Activated T-helper 1 cell treated with Interleukin-2 at 50 U/mL for 16 hours (primary cell): ENCODE data around the gene CDKL2.
A peak's percentile ranks its signal among the peaks of the same experiment; 100 is the strongest.
"Not testable (repeated sequence)": the region's sequence is repeated elsewhere in the genome, so short reads cannot be mapped to it uniquely, and the experiment has no call there.

Experiments used
- DNase-seq: peaks from one replicate; pipeline ENCODE4 v3.0.0-alpha.2; 2020; ENCODE audit warnings: low read depth

CDKL2 gene

DNA sequence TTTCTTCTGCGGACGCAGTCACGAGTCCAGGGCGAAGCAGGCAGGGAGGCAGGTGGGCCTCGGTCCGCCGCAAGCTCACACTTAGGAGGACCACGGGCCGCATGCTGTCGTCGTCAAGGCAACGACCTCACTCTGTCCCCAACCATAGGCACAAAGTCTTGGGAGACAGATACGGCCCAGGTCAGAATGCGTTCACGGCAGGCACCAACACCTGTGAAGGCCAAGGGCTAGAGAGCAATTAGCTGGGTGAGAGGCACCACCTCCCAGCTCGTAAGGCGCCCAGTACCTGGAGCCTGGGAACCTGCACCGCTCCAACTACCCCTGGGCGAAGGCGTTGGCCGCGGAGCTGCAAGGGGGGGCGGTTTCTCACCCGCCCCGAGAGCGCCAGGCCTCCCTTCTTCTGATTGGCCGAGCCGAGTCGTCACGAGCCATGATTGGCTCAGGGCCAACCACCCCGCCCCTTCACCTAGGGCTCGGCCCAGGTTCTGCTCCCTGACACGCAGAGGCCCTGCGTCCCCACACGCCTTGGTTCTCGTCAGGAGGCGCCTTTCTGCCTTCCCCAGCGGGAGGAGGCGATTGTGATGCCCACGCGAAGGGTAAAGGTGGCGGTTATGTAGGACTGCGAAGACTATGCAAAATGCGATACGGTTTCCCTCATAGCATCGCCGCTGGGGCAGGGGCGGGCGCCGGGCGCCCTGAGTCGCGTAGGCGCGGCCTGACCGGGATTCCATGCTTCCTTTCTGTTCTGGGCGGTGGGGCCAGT is at the start of gene CDKL2:
Gene CDKL2, minus strand, starts transcription at position 355 of the 763 bp plus-strand sequence. CDS start 4,540 bp downstream, outside the sequence.
- DNase-seq: peak; percentile 87

- no peak for DNase-seq
These were observed 48.6 kb upstream of the CDKL2 start for GRCh38 chr4:75678965-75679364.

GRCh38 chr4:75678473-75678872 is 48.1 kb upstream of the CDKL2 start:
- no peak for DNase-seq

- DNase-seq: no peak
These were observed 44.7 kb upstream of the CDKL2 start for GRCh38 chr4:75675004-75675531.

GRCh38 chr4:75673959-75674328 is 43.6 kb upstream of the CDKL2 start:
- DNase-seq: no peak

GRCh38 chr4:75673027-75673958 is 43.0 kb upstream of the CDKL2 start, which contains the start of gene G3BP2:
Gene G3BP2 (minus strand): TSS chr4:75673411. CDS start chr4:75662025, 11,386 bp downstream.
- DNase-seq: peak; percentile 95

DNA sequence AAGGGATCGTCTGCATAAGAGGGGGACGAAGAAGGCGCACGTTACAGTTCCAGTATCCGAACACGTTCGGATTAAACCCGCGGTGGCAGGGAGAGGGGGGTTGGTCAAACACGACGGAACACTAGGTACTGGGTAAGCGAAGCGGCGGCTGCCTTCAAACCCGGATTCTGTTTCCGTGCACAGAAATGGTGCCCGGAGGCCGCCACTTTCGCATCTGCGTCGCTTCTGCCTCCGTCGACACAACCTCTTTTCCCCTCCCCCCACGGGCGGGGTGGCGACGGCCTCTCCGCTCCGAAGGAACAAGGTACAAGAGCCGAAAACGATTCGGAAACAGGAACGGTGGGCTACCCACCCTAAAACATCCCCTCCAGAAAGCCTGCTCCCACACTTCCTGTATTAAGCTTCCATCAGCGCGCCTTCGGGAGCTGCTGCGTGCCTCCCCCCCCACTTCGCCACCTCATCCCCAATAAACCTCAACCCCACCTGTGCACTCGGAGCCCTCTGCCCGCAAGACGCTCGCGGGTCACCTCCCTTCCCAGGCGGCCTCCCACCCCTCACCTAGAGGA is 42.2 kb upstream of the CDKL2 start:
- DNase-seq: peak; percentile 66

GRCh38 chr4:75671802-75672421 is 41.6 kb upstream of the CDKL2 start:
- DNase-seq: no peak

- no peak for DNase-seq
These were observed 38.3 kb upstream of the CDKL2 start for GRCh38 chr4:75668596-75668995.

DNA sequence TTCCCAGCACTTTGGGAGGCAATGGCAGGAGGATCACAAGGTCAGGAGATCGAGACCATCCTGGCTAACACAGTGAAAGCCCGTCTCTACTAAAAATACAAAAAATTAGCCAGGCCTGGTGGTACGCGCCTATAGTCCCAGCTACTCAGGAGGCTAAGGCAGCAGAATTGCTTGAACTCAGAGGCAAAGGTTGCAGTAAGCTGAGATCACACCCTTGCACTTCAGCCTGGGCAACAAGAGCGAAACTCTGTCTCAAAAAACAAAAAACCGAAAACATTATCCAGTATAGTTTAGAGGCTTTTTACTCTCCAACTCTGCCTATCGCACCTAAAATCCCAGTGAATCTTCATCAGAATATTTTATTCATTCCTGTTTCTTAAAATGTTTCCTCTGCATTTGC is 37.3 kb upstream of the CDKL2 start:
- DNase-seq: not testable (repeated sequence)

DNA sequence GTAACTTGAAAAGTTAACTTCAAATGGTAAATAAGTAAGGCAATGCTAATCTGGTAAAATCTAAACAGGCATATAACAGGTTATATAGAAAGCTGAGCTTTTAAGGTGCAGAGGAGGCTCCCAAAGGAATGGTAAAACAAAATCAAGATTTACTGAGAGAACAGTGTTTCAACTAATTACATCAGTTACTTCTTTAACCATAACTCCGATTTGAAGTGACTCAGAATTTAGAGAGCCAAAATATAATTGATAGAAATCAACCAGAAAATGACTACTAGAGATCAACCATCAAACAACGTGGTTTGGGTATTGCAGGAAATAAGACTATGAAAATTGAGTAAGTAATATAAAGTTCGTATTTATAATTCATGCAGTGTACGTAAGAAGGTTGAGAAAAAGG is 36.0 kb upstream of the CDKL2 start:
- no peak for DNase-seq

DNA sequence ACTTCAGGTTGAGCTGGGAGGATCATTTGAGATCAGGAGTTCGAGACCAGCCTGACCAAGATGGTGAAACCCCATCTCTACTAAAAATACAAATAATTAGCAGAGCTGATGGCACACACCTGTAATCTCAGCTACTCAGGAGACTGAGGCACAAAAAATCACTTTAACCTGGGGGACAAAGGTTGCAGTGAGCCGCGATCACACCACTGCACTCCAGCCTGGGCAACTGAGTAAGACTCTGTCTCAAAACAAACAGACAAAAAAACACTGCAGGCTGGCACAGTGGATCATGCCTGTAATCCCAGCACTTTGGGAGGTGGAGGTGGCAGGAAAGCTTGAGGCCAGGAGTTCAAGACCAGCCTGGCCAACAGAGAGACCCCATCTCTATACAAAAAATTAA is 34.3 kb upstream of the CDKL2 start:
- DNase-seq: not testable (repeated sequence)

DNA sequence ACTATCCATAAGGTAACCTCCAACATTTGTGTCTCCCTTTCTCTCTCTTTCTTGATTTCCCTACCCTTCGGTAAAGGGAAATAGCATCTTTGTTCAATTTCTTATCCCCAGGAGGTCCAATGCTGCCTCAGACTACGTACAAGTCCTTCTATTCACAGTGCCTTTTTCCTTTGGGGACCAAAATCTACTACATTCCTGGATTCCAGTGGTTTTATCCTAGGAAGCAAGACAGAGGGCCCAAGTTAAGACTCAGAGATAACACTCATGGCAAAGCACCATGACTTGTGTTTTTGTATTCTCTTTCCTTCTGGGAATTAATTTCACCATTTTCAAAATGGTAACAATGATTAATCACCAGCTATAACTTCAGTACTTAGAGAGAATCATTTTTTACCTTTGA is 32.3 kb upstream of the CDKL2 start:
- DNase-seq: no peak

- no peak for DNase-seq
These were observed 30.2 kb upstream of the CDKL2 start for GRCh38 chr4:75660491-75660890.

DNA sequence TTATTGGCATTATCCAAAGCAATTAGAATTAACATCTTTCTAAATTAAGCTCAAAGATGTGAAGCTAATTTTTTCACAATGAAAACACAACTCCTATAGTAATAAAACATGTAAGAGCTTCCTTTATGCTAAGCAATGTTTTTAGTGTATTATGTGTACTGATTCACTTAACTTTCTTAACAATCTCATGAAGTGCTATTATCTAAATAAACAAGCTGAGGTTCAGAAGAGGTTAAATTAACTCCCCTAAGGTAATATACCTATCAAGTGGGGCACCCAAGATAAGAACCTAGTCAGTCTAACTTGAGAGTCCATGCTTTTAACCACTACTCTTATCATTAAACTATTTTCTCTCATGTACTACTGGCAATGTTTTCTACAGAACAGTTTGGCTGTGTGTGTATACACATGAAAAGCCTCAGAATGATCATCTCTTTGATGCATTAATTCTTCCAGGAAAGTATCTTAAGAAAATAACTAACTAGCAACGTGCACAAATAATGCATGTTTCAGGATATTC is 29.2 kb upstream of the CDKL2 start:
- DNase-seq: no peak

DNA sequence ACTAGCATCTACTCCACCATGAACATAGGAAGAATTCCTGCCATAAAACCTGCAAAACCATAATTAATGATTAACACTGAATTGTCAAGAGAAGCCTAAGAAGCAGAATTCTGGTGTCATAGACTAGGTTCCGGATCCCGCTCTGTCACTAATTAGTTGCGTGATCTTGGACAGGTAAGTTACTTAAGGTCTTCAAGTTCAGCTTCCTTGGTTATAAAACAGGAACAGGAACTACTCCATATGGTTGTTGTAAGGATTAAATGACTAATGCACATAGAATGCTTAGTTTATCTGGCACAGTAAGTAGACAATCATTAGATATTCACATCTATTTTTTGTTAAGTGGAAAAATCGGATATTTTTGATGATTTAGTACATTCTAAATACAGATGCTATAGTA is 28.5 kb upstream of the CDKL2 start:
- DNase-seq: no peak

GRCh38 chr4:75655562-75655961 is 25.2 kb upstream of the CDKL2 start:
- no peak for DNase-seq

DNA sequence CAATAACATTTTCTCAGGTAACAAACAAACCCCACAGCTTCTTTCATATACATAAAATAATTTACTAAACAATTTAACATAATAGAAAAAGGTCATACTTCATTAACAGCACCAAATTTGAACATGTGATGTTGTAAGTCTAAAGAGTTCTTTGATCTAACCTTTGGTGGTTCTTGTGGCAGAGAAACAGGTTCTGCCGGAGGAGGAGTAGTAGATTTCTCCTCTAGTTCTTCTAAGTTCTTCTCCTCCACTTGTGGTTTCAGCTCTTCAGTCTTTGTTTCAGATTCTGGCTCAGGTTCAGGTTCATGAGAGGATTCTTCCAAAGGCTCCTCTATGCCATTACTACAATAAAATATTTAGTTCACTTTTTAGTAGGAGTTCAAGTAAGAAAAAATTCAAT is 24.6 kb upstream of the CDKL2 start:
- DNase-seq: no peak

DNA sequence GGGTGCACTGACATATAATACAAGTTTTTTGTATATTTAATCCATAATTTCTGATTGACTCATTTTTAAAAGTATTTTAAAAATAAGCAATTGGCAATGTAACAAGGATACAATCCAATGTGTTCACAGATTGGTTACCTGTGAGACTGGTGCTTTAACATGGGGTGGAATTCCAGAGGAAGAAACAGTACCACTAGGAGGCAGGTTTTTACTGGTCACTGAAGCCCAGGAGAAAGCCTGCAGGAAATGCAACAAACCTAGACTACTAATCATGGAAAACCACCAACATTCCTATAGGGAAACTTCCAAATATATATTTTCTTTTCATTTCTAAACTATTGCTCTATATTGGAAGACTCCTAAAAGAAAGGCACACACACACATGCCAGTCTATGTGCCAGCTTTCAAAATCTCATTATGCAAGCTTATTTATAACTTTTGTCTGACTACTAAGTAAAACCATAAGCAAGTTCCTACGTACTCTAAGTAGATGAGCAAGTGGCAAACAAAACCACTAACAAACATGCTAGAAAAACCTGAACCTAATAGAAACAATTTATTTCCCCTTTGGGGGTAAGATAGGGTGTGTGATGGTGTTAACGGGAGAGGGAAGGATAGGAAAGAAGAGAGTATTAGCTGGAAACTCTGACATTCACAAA is 23.6 kb upstream of the CDKL2 start:
- no peak for DNase-seq

- no peak for DNase-seq
These were observed 13.8 kb upstream of the CDKL2 start for GRCh38 chr4:75644095-75644494.

DNA sequence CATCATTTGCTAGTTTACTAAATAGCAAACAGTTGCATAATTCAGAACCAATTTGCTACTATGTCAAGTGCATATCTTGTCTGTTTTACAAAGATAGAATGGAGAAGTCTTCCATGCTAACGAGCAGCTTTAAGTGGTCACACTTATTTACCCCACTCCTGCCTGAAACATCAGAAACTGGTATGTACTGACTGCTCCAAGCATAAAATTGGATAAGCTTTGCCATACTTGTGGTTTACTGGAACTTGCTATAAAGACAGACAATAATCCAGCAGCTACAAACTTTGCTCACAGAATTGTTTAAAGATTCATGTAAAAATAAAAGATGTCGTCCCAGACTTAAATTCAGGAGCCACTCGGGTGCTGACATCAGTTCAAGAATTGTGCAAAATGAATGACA is 13.3 kb upstream of the CDKL2 start:
- DNase-seq: no peak
